ENCODE data around the gene BABAM2.

The BABAM2 gene

GRCh38 chr2:28310107-28310506, 419.6 kb downstream of the BABAM2 start:
- H3K36me3 Mint-ChIP-seq, result peaks cover 21% of the 10 kb centered on the region
- CTCF ChIA-PET, result no interaction called here
- no peaks in the 10 kb centered on the region for H3K27me3 Mint-ChIP-seq
- H3K4me3 Mint-ChIP-seq, result no peak overlapping the region
- H3K4me1 Mint-ChIP-seq, result peaks cover 5% of the 10 kb centered on the region
- H3K27ac Mint-ChIP-seq, result no peak overlapping the region
- H3K9me3 Mint-ChIP-seq, result peaks cover 7% of the 10 kb centered on the region
- DNase-seq, result no peak

DNA sequence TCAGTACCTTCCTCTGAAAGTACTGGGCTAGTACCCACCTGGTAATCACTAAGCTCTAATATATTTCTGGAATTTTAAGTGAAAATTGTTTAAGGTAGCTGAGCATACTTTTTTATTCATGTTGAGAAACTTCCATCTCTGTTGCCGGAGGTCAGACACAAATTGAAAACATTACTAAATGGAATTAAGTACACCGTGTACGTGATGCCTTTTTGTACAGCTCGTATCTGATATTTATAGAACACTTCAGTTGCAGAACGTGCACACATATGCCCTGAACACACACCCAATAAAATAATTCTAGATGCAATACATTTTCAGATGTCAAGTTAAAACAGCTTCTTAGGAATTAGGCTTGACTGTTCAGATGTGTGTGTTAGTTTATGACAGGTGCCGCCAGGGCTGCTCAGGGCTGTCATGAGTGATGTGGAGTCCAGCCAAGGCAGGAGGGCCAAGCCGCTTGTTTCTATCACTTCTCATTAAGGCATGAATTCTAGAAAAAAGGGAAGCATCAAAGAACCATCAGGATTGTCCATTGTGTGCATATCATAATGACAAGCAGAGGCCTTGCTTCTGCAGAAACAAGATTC, 421.2 kb downstream of the BABAM2 start:
- Mint-ChIP-seq H3K4me1 (peaks cover 7% of the 10 kb centered on the region), H3K36me3 (peaks cover 16% of the 10 kb centered on the region), H3K4me3 (no peak overlapping the region), H3K27ac (no peak overlapping the region), H3K27me3 (no peaks in the 10 kb centered on the region), H3K9me3 (peaks cover 3% of the 10 kb centered on the region)
- CTCF ChIA-PET, result no interaction called here
- DNase-seq, result no peak

DNA sequence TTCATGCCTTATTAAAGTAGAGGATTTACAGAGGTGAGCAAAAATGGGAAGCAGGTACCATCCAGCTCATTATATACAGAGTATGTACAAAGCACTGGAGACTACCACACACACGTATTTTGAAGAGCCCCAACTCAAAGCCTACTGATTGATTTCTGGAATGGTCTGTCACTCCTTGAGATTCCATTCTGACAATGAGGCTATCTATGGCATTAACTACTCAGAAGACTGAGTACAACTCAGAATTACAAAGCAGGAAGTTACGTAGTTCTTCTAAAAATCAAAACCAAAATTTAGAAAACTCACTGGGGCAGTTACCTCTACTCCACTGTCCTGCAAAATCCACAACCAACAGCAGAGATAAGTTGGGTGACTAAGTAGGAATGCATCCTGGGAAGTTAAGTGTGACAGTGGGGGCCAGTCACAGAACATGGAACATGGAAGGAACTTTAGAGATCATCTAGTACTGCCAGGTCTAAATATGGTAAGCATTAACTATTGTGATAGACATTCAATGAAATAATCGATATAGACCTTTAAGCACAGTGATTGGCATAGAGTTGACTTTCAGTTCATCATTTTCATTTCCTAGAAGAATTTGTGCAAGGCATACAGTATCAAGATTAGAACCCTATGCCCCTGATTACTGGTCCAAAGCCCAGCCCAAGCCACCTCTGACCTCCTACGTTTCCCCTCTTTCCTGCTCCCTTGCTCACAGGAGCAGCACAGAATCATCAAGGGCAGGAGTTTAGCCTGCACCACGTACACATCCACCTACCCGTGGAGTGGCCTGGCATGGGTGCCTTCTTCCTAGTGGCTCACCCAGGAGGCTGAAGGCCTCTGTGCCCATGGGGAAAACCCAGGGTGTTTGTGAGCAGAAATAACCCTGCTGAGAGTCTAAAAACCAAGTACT, 422.0 kb downstream of the BABAM2 start:
- no peak overlapping the region for H3K4me3 Mint-ChIP-seq
- H3K4me1 Mint-ChIP-seq, result peaks cover 7% of the 10 kb centered on the region
- no peak for DNase-seq
- H3K36me3 Mint-ChIP-seq, result peaks cover 15% of the 10 kb centered on the region
- H3K27me3 Mint-ChIP-seq, result no peaks in the 10 kb centered on the region
- H3K27ac Mint-ChIP-seq, result no peak overlapping the region
- CTCF ChIA-PET, result no interaction called here
- H3K9me3 Mint-ChIP-seq, result peaks cover 3% of the 10 kb centered on the region

DNA sequence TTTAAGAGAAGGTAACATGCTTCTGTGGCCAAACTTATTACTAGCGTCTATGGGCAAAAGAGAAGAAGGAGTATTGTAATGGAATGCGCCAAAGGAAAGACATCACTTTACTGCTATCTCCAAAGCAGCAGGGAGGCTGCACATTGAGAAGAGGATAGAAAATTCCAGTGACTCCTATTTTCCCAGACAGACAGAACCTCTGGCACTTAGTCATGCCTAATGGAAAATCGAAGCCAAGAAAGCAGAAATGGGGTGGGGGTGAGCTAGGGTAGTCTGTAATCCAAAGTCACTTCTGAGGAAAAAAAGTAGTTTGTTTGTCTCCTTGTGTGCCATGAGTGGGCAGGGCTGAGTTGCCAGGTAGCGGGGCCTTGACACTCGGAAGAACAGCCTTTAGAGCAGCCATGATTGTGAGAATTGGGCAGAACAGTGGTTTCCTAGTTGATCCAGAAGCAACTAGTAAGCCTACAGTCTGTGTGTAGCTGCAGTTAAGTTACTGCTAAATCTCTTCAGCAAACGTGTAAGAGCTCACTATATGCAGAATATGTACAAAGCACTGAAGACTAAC, 422.8 kb downstream of the BABAM2 start:
- no peak overlapping the region for H3K4me3 Mint-ChIP-seq
- H3K9me3 Mint-ChIP-seq, result no peaks in the 10 kb centered on the region
- CTCF ChIA-PET, result no interaction called here
- H3K27me3 Mint-ChIP-seq, result no peaks in the 10 kb centered on the region
- peaks cover 7% of the 10 kb centered on the region for H3K4me1 Mint-ChIP-seq
- no peak overlapping the region for H3K27ac Mint-ChIP-seq
- H3K36me3 Mint-ChIP-seq, result peaks cover 15% of the 10 kb centered on the region
- no peak for DNase-seq

DNA sequence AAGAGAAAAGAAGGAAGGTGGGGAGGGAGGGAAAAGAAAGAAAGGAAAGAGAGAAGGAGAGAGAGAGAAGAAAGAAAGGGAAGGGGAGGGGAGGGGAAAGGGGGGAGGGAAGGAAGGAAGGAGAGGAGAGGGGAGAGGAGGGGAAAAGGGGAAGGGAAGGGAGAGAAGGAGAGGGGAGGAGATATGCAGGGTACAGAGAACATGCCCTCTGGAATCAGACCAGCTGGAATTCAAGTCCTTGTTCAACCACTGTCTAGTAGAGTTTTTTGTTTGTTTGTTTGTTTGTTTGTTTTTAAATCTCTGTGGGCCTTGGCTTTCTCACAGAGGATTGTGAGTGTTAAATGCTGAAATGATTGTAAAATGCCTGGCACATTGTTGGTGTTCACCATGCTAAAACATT, 424.4 kb downstream of the BABAM2 start:
- Mint-ChIP-seq H3K27ac (peak overlapping the region; percentile 19), H3K36me3 (peaks cover 6% of the 10 kb centered on the region), H3K4me3 (no peak overlapping the region), H3K9me3 (no peaks in the 10 kb centered on the region), H3K4me1 (peaks cover 7% of the 10 kb centered on the region), H3K27me3 (no peaks in the 10 kb centered on the region)
- CTCF ChIA-PET, result no interaction called here
- DNase-seq, result no peak

DNA sequence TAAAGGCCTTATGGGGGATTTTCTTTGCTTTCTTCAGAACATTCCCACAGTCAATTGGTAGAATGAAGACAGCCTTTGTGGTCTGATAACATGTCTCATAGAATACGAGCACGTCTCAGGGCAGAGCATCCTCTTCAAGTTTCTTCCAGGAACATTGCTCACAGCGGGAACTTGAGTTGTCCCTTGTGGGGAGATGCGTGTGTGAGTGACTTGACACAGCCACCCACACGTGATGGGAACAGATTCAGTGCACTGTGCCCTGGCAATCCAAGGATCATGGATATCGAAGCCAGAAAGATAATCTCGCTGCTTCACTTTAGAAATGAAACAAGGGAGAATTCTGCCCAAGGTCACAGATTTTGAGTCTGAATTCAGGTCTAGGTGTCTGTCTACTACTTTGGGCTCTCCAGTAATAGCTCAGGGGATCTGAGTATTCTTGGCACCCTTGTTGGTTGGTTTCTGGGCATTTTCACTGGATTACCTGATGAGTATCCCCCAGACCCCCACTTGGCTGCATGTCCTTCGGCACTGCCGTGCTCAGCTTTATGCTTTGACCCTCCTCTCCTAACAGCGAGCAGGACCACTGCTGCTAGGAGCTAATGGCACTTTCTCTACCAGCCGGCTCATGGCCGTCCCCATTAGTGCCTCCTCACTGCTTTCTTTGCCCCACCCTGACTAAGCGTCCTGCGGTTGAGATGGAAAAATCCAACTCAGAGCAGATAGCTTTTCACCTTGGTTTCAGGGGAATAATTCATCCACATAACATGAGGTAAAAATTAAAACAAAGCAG, 426.2 kb downstream of the BABAM2 start:
- Mint-ChIP-seq H3K9me3 (no peaks in the 10 kb centered on the region), H3K36me3 (peaks cover 2% of the 10 kb centered on the region), H3K27me3 (no peaks in the 10 kb centered on the region), H3K4me1 (peaks cover 7% of the 10 kb centered on the region), H3K4me3 (no peak overlapping the region), H3K27ac (peak overlapping the region; percentile 9)
- no peak for DNase-seq
- CTCF ChIA-PET, result no interaction called here

DNA sequence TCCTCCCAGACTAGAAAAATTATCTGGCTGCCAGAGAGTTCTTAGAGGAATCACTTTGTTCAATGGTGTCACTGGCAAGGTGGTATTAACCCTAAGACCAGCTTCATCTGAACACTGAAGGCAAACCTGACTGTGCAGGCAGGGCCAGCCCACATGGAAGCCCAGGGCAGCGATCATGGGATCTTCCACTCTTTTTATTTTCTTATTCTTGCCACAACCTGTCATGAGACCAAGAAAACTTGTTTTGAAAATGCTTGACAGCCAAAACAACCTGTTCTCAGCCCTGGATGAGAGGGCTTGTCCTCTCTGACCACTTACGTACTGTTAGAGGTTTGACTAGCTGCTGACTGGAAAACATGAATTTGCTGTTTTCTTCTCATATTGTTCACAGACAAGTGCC, 426.9 kb downstream of the BABAM2 start:
- no peaks in the 10 kb centered on the region for H3K36me3 Mint-ChIP-seq
- no peak overlapping the region for H3K27ac Mint-ChIP-seq
- CTCF ChIA-PET, result no interaction called here
- H3K4me3 Mint-ChIP-seq, result no peak overlapping the region
- DNase-seq, result no peak
- no peaks in the 10 kb centered on the region for H3K9me3 Mint-ChIP-seq
- H3K27me3 Mint-ChIP-seq, result no peaks in the 10 kb centered on the region
- H3K4me1 Mint-ChIP-seq, result peaks cover 5% of the 10 kb centered on the region

DNA sequence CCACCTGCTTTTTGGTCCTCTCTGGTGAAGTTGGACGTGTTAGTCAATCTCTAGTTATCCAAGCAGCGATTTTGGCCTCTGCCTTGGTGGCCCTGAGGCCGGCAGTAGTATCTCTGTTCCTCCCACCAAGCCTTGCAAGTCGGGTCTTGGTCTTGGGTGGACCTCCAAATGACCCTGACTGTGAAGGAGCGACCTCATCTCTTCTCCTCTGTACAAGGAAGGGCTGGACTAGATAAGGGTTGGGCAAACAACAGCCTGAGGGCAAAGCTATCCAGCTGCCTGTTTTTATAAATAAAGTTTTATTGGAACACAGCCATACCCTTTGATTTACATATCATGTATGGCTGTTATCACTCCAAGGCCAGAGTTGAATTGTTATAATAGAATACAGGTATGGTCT, 427.5 kb downstream of the BABAM2 start:
- no peak overlapping the region for H3K27ac Mint-ChIP-seq
- CTCF ChIA-PET, result no interaction called here
- H3K27me3 Mint-ChIP-seq, result no peaks in the 10 kb centered on the region
- H3K4me1 Mint-ChIP-seq, result peaks cover 5% of the 10 kb centered on the region
- H3K4me3 Mint-ChIP-seq, result no peak overlapping the region
- no peak for DNase-seq
- no peaks in the 10 kb centered on the region for H3K36me3 Mint-ChIP-seq
- H3K9me3 Mint-ChIP-seq, result no peaks in the 10 kb centered on the region

- no peak overlapping the region for H3K27ac Mint-ChIP-seq
- H3K4me1 Mint-ChIP-seq, result peaks cover 5% of the 10 kb centered on the region
- DNase-seq, result no peak
- no peaks in the 10 kb centered on the region for H3K9me3 Mint-ChIP-seq
- no peaks in the 10 kb centered on the region for H3K36me3 Mint-ChIP-seq
- CTCF ChIA-PET, result no interaction called here
- H3K4me3 Mint-ChIP-seq, result no peak overlapping the region
- H3K27me3 Mint-ChIP-seq, result no peaks in the 10 kb centered on the region
Observed at GRCh38 chr2:28318462-28319117, 428.1 kb downstream of the BABAM2 start.

DNA sequence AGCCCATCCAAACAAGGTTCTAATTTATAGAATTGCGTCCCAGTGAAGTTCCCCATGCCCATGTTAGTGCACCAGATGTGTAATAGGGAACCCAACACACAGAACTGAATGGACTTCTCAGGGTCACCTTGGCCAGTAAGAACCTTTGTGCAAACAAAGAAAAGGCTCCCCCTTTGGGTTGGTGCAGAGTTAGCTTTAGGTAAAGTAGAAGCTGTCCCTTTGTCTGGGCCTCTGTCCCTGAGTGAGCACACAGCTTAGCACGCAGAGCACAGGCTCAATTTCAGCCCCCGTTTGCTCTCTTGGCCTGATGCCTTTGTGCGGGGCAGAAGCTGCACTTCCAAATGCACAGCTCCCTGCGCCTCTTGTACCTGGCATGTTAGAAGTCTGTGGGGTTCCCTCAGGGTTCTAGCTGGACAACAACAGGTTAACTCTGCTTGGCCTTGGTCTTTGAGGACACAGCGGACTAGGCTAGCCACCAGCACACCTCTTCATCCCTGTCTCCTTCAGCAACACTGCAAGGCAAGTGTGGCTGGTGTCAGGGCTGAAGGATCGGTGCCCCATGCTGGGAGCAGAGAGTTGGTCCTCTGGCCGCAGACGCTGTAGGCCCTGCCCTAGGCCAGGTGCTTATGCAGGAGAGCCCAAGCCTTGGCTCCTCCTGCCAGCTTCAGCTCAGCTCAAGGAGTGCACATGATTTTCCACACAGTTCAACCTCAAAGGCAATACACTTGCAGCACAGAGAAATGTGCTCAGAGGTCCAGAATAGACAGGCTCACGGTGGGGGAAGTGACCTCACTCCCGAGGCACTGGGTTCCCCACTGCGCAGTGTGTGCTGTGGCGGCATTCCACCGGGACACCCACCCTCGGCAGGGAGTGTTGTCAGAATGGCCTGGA, 428.8 kb downstream of the BABAM2 start:
- Mint-ChIP-seq H3K36me3 (no peaks in the 10 kb centered on the region), H3K9me3 (no peaks in the 10 kb centered on the region), H3K4me3 (no peak overlapping the region), H3K4me1 (peaks cover 5% of the 10 kb centered on the region), H3K27ac (no peak overlapping the region), H3K27me3 (no peaks in the 10 kb centered on the region)
- DNase-seq, result no peak
- CTCF ChIA-PET, result no interaction called here

- H3K4me1 Mint-ChIP-seq, result peaks cover 2% of the 10 kb centered on the region
- no peak for DNase-seq
- no peaks in the 10 kb centered on the region for H3K27me3 Mint-ChIP-seq
- no peaks in the 10 kb centered on the region for H3K9me3 Mint-ChIP-seq
- CTCF ChIA-PET, result no interaction called here
- no peaks in the 10 kb centered on the region for H3K36me3 Mint-ChIP-seq
- no peak overlapping the region for H3K27ac Mint-ChIP-seq
- no peak overlapping the region for H3K4me3 Mint-ChIP-seq
Observed at GRCh38 chr2:28320009-28320365, 429.5 kb downstream of the BABAM2 start.

DNA sequence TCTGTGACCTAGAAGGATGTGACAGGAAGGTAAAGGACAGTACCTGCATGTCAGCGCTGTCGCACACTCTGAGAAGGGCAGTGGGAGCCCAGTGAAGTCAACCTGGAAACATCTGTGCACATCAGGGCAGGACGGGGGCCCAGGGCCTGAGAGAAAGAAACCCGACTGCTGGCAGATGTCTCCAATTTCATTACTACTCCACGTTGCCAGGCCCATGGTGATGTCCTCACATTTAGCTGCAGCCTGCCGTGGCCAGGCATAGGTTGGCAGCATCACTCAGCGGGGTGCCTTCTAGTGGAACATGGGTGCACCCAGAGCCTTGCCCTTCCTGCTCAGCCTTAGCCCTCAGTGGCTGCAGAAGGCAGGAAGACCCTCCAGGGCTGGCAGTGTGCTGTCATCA, 429.8 kb downstream of the BABAM2 start:
- CTCF ChIA-PET, result no interaction called here
- Mint-ChIP-seq H3K27me3 (no peaks in the 10 kb centered on the region), H3K36me3 (no peaks in the 10 kb centered on the region), H3K27ac (no peak overlapping the region), H3K9me3 (no peaks in the 10 kb centered on the region), H3K4me1 (peaks cover 2% of the 10 kb centered on the region), H3K4me3 (no peak overlapping the region)
- DNase-seq, result no peak

- CTCF ChIA-PET, result no interaction called here
- no peak overlapping the region for H3K4me3 Mint-ChIP-seq
- no peaks in the 10 kb centered on the region for H3K36me3 Mint-ChIP-seq
- H3K9me3 Mint-ChIP-seq, result no peaks in the 10 kb centered on the region
- H3K27ac Mint-ChIP-seq, result no peak overlapping the region
- no peaks in the 10 kb centered on the region for H3K4me1 Mint-ChIP-seq
- H3K27me3 Mint-ChIP-seq, result no peaks in the 10 kb centered on the region
- DNase-seq, result no peak
Observed at GRCh38 chr2:28321426-28321825, 430.9 kb downstream of the BABAM2 start.

Measured in activated naive CD4-positive, alpha-beta T cell treated with anti-CD3 and anti-CD28 coated beads, Interleukin-2, amount 10 ng/mL, durations not matched to agents 7 days and 5 days (primary cell).